HG02970 (cell line): ENCODE measurements around the gene EYA2.

Experiments
- ATAC-seq: cut with Tn5 transposase; IDR thresholded peaks from one replicate; pipeline ENCODE4 v1.9.1; 2021; ENCODE audit warnings: mild to moderate bottlenecking, moderate library complexity, moderate number of reproducible peaks; ENCODE audit not compliant: unreplicated experiment, low FRiP score

EYA2 gene

GRCh38 chr20:47055699-47056369 lies 161.2 kb downstream of the EYA2 start:
- ATAC-seq = no peak

GRCh38 chr20:47057661-47058060 lies 163.0 kb downstream of the EYA2 start:
- ATAC-seq = no peak

GRCh38 chr20:47058236-47058635 lies 163.6 kb downstream of the EYA2 start:
- no peak for ATAC-seq

- no peak for ATAC-seq
Observed at GRCh38 chr20:47059536-47059935, 164.9 kb downstream of the EYA2 start.

GRCh38 chr20:47061549-47061948 lies 166.9 kb downstream of the EYA2 start:
- ATAC-seq = no peak

GRCh38 chr20:47062226-47062890 lies 167.7 kb downstream of the EYA2 start:
- ATAC-seq = no peak

GRCh38 chr20:47063407-47063806 lies 168.8 kb downstream of the EYA2 start:
- no peak for ATAC-seq

GRCh38 chr20:47063808-47064207 lies 169.2 kb downstream of the EYA2 start:
- ATAC-seq = no peak

- ATAC-seq = no peak
Observed at GRCh38 chr20:47066484-47067270, 172.0 kb downstream of the EYA2 start.

GRCh38 chr20:47067776-47068175 lies 173.1 kb downstream of the EYA2 start:
- no peak for ATAC-seq

GRCh38 chr20:47070176-47070575 lies 175.5 kb downstream of the EYA2 start:
- ATAC-seq = no peak

GRCh38 chr20:47071646-47072185 lies 177.1 kb downstream of the EYA2 start:
- ATAC-seq = no peak

GRCh38 chr20:47073766-47074475 lies 179.3 kb downstream of the EYA2 start:
- ATAC-seq = no peak

GRCh38 chr20:47075263-47075662 lies 180.6 kb downstream of the EYA2 start:
- no peak for ATAC-seq

GRCh38 chr20:47079047-47079446 lies 184.4 kb downstream of the EYA2 start:
- ATAC-seq = no peak

- ATAC-seq = no peak
Observed at GRCh38 chr20:47080365-47080764, 185.7 kb downstream of the EYA2 start.

GRCh38 chr20:47086316-47086715 lies 191.7 kb downstream of the EYA2 start:
- ATAC-seq = no peak

- ATAC-seq = no peak
Observed at GRCh38 chr20:47088335-47088734, 193.7 kb downstream of the EYA2 start.

- no peak for ATAC-seq
Observed at GRCh38 chr20:47089151-47089550, 194.5 kb downstream of the EYA2 start.

- ATAC-seq = no peak
Observed at GRCh38 chr20:47090835-47091234, 196.2 kb downstream of the EYA2 start.
